Nephron progenitor cell (in vitro differentiated cells): ENCODE results near the gene POLR3A.

Source experiments
- DNase-seq: peaks from one replicate; pipeline ENCODE4 v3.0.0; 2021
- H3K27ac Mint-ChIP-seq: 2 replicates; pipeline ENCODE4 v1.8.0; 2021; ENCODE audit warnings: mild to moderate bottlenecking, moderate library complexity, mixed read lengths
- H3K27me3 Mint-ChIP-seq: 2 replicates; pipeline ENCODE4 v1.8.0; 2021; ENCODE audit warnings: mild to moderate bottlenecking, low read depth, mixed read lengths; ENCODE audit not compliant: poor library complexity
- H3K36me3 Mint-ChIP-seq: 2 replicates; pipeline ENCODE4 v1.8.0; 2021; ENCODE audit warnings: low read depth, mixed read lengths
- H3K4me1 Mint-ChIP-seq: 2 replicates; pipeline ENCODE4 v1.8.0; 2021; ENCODE audit warnings: mixed read lengths
- H3K4me3 Mint-ChIP-seq: 2 replicates; pipeline ENCODE4 v1.8.0; 2021; ENCODE audit warnings: mild to moderate bottlenecking, moderate library complexity, mixed read lengths
- H3K9me3 Mint-ChIP-seq: 2 replicates; pipeline ENCODE4 v1.8.0; 2021; ENCODE audit warnings: mild to moderate bottlenecking, moderate library complexity, mixed read lengths
- TF ChIP-seq, protein P1 (sequence below): fragments of 200-600 bp; sonication (generic); IDR thresholded peaks from 2 replicates; pipeline ENCODE4 v1.5.0; 2021; ENCODE audit warnings: antibody characterized with exemption

Gene POLR3A

DNA sequence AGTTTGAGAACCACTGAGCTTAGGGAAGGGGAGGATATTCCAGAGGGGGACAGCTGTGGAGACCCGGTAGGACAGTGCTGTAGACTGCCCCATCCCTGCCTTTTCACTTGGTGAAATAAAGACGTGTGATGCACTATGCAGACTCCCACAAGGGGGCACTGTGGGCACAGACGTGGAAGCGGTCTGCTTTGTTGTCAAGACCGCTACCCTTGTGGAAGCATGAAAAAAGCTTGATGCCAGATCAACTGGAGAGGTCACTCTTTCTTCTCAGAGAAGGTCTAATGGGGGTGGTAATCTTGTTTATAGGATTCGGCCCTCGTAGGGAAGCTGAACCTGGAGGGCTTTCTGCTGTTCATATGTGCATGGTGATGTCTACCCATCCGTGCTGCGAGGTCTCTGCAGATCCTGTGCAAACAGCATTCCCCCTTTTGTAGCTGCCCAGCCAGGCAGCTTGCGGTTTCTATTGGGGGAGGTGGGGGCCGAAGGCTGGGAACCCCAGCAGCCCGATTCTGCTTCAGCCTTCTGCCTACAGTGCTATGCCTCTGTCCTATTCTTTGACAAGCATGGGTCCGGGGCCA lies 18.1 kb upstream of the POLR3A start:
- Mint-ChIP-seq H3K27ac (no peak overlapping the region), H3K4me1 (peaks cover 52% of the 10 kb centered on the region), H3K36me3 (peaks cover 20% of the 10 kb centered on the region), H3K9me3 (no peaks in the 10 kb centered on the region), H3K27me3 (no peaks in the 10 kb centered on the region), H3K4me3 (no peak overlapping the region)
- DNase-seq: peak; percentile 97
- TF ChIP-seq, protein P1, sequence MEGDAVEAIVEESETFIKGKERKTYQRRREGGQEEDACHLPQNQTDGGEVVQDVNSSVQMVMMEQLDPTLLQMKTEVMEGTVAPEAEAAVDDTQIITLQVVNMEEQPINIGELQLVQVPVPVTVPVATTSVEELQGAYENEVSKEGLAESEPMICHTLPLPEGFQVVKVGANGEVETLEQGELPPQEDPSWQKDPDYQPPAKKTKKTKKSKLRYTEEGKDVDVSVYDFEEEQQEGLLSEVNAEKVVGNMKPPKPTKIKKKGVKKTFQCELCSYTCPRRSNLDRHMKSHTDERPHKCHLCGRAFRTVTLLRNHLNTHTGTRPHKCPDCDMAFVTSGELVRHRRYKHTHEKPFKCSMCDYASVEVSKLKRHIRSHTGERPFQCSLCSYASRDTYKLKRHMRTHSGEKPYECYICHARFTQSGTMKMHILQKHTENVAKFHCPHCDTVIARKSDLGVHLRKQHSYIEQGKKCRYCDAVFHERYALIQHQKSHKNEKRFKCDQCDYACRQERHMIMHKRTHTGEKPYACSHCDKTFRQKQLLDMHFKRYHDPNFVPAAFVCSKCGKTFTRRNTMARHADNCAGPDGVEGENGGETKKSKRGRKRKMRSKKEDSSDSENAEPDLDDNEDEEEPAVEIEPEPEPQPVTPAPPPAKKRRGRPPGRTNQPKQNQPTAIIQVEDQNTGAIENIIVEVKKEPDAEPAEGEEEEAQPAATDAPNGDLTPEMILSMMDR: peak; percentile 90

DNA sequence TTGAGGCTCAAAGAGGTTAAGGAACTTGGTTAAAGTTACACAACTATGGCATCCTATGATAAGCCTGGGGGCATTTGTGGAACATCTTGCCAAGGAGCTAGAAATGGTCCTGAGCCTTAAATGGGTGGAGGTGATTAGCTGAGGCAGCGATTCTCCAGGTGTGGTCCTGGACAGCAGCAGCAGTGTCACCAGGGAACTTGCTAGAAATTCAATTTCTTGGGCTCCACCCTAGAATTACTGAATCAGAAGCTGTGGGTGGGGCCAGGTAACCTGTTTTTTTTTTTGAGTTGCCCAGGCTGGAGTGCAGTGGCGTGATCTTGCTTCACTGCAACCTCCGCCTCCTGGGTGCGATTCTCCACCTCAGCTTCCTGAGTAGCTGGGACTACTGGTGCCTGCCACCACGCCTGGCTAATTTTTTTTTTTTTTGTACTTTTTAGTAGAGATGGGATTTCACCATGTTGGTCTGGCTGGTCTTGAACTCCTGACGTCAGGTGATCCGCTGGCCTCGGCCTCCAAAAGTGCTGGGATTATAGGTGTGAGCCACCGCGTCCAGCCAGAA lies 17.5 kb upstream of the POLR3A start:
- no peaks in the 10 kb centered on the region for H3K9me3 Mint-ChIP-seq
- no peak for DNase-seq
- no peak overlapping the region for H3K27ac Mint-ChIP-seq
- no peak overlapping the region for H3K4me3 Mint-ChIP-seq
- H3K36me3 Mint-ChIP-seq: peaks cover 24% of the 10 kb centered on the region
- peaks cover 51% of the 10 kb centered on the region for H3K4me1 Mint-ChIP-seq
- TF ChIP-seq, protein P1: no peak
- H3K27me3 Mint-ChIP-seq: no peaks in the 10 kb centered on the region

DNA sequence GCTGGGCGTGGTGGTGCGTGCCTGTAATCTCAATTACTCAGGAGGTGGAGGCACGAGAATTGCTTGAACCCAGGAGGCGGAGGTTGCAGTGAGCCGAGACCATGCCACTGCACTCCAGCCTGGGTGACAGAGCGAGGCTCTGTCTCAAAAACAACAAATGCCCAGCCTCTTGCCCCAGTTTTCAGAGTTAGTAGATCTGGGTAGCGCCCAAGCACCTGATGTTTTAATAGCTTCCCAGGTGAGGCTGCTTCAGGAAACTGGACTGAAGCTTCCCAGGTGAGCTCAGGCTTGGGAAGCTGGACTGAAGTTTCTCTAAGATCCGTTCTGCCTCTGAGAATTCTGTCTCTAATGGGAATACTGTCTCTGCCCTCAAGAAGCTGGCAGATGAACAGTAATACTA lies 16.5 kb upstream of the POLR3A start:
- no peaks in the 10 kb centered on the region for H3K27me3 Mint-ChIP-seq
- no peaks in the 10 kb centered on the region for H3K9me3 Mint-ChIP-seq
- peaks cover 61% of the 10 kb centered on the region for H3K4me1 Mint-ChIP-seq
- no peak overlapping the region for H3K4me3 Mint-ChIP-seq
- H3K36me3 Mint-ChIP-seq: peaks cover 27% of the 10 kb centered on the region
- no peak overlapping the region for H3K27ac Mint-ChIP-seq
- no peak for DNase-seq
- TF ChIP-seq, protein P1: no peak

DNA sequence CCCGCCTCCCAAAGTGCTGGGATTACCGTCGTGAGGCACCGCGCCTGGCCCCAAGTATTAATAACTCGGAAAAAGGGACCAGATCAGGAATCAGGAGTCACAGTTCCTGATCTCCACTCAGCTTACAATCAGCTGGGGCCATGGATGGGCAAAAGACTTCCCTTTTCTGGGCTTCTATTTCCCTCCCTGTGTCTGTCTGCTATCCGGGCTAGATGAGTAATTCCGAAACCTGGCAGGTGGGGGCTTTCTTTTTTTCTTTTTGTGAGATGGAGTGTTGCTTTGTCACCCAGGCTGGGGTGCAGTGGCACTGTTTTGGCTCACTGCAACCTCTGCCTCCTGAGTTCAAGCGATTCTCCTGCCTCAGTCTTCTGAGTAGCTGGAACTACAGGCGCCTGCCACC lies 15.9 kb upstream of the POLR3A start:
- H3K4me3 Mint-ChIP-seq: no peak overlapping the region

DNA sequence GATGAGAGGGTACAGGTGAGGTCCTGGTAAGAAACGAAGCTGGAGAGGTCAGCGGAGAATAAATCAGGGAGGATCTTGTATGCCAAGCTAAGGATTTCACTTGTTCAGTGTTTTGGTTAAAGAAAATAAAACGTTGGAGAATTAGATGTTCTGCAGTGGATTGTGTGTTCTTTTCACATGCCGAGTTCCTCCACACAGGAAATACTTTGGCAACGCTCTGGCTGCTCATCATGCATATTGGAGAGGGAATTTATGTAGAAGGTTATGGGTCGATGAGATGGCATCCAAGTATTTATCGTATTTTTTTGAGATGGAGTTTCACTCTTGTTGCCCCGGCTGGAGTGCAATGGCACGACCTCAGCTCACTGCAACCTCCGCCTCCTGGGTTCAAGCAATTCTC lies 15.4 kb upstream of the POLR3A start:
- Mint-ChIP-seq H3K27me3 (no peaks in the 10 kb centered on the region), H3K9me3 (no peaks in the 10 kb centered on the region), H3K27ac (peak overlapping the region; percentile 34), H3K4me1 (peaks cover 61% of the 10 kb centered on the region), H3K36me3 (peaks cover 37% of the 10 kb centered on the region), H3K4me3 (no peak overlapping the region)
- TF ChIP-seq, protein P1: no peak
- no peak for DNase-seq

More for the DNA sequence above, 15.9 kb upstream of the POLR3A start:
- no peaks in the 10 kb centered on the region for H3K9me3 Mint-ChIP-seq
- no peak overlapping the region for H3K27ac Mint-ChIP-seq
- peaks cover 62% of the 10 kb centered on the region for H3K4me1 Mint-ChIP-seq
- no peak for DNase-seq
- no peaks in the 10 kb centered on the region for H3K27me3 Mint-ChIP-seq
- peaks cover 33% of the 10 kb centered on the region for H3K36me3 Mint-ChIP-seq
- TF ChIP-seq, protein P1: no peak

DNA sequence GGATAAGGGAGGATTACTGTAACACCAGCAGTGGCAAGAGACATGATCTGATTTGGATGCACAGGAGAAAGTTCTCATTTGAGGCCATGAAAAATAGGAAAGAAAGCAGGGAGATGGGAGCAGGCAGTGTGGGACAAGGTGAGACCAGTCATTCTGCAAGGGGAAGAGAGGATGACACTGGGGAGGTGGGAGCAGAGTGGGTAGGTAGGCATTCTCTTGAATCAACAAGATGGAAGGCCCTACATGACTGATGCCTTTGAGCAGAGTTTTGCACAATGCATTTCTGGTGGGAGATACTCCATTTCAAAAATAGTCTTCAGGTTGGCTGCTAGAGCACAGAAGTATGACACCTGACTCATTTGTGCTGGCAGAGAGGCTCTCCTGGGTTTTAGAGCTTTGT lies 14.9 kb upstream of the POLR3A start:
- Mint-ChIP-seq H3K27me3 (no peaks in the 10 kb centered on the region), H3K9me3 (no peaks in the 10 kb centered on the region), H3K36me3 (peaks cover 40% of the 10 kb centered on the region), H3K27ac (no peak overlapping the region), H3K4me3 (no peak overlapping the region), H3K4me1 (peaks cover 61% of the 10 kb centered on the region)
- TF ChIP-seq, protein P1: no peak
- no peak for DNase-seq
